Gastroesophageal sphincter (tissue), 3 donors: ENCODE measurements around the gene PSMD2.

ENCODE experiments used
- CTCF ChIP-seq, 4 experiments: fragments of 200-600 bp in 2 of 4; fragments of 450-650 bp in 2 of 4; sonication (generic) in 1 of 4; IDR thresholded peaks; one replicate each; pipeline ENCODE4 v1.5.1; 2017 to 2019; ENCODE audit warnings: antibody characterized with exemption in 4 of 4, mild to moderate bottlenecking in 2 of 4, moderate library complexity in 2 of 4
- POLR2A ChIP-seq, 2 donors: fragments of 450-650 bp; IDR thresholded peaks; one replicate each; pipeline ENCODE4 v1.6.1; 2017; ENCODE audit warnings: antibody characterized with exemption in 2 of 2, mild to moderate bottlenecking in 2 of 2, moderate library complexity in 1 of 2

GRCh38 chr3:184250167-184250828, 48.7 kb upstream of the PSMD2 start:
- TF ChIP-seq POLR2A (IDR thresholded peaks at IDR 0.05) (no peak), CTCF (IDR thresholded peaks at IDR 0.05) (peak; percentile 79 to 94 (median 88))
